Muscle layer of duodenum (tissue), 2 donors: ENCODE measurements around the gene MAST4.

Experiments
- H3K27ac ChIP-seq: one replicate; pipeline ENCODE4 v1.7.0; 2013; ENCODE audit warnings: mild to moderate bottlenecking, low read length
- H3K27me3 ChIP-seq: one replicate; pipeline ENCODE4 v1.7.0; 2013; ENCODE audit warnings: low read depth, mild to moderate bottlenecking, control low read depth, low read length
- H3K36me3 ChIP-seq, 2 donors: one replicate each; pipeline ENCODE4 v1.7.0; 2013; ENCODE audit warnings: low read length in 2 of 2, control low read depth in 1 of 2, mild to moderate bottlenecking in 1 of 2; ENCODE audit not compliant: insufficient read depth in 2 of 2, control insufficient read depth in 1 of 2
- H3K4me1 ChIP-seq, 2 donors: one replicate each; pipeline ENCODE4 v1.7.0; 2013; ENCODE audit warnings: low read length in 2 of 2, mild to moderate bottlenecking in 2 of 2, control low read depth in 1 of 2, moderate library complexity in 1 of 2; ENCODE audit not compliant: insufficient read depth in 2 of 2, control insufficient read depth in 1 of 2
- H3K4me3 ChIP-seq, 2 donors: one replicate each; pipeline ENCODE4 v1.7.0; 2013; ENCODE audit warnings: low read length in 2 of 2, low read depth in 1 of 2, mild to moderate bottlenecking in 1 of 2
- H3K9me3 ChIP-seq, 2 donors: one replicate each; pipeline ENCODE4 v1.7.0; 2013; ENCODE audit warnings: low read length in 2 of 2, control low read depth in 1 of 2, mild to moderate bottlenecking in 1 of 2; ENCODE audit not compliant: control insufficient read depth in 1 of 2
- donor health status: healthy.

Gene MAST4

GRCh38 chr5:66989286-66989685 lies 393.1 kb downstream of the MAST4 start:
- Histone ChIP-seq H3K4me1 (peaks cover 0 to 8% of the 10 kb centered on the region in 2 donors), H3K9me3 (no peaks in the 10 kb centered on the region), H3K4me3 (no peak overlapping the region), H3K27ac (no peak overlapping the region), H3K36me3 (no peaks in the 10 kb centered on the region), H3K27me3 (no peaks in the 10 kb centered on the region)

DNA sequence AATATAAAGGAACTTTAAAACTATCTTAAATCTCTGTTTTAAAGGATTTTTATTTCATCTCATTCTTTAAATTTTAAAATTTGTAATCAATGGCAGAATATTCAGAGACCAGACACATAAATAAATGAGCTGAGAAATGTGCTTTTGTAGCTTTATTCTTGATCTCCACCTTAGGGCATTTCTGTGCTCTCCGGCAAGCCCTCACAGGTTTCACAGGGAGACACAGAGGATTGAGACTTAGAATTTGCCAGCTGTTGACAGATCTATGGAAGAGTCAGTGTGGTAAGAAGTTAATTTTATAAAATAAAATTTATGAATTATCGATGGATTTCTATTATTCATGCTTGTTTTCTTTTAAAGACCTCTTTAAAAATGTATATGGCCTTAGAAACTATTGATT lies 393.6 kb downstream of the MAST4 start:
- no peak overlapping the region for H3K4me3 ChIP-seq
- no peaks in the 10 kb centered on the region for H3K36me3 ChIP-seq
- peaks cover 0 to 8% of the 10 kb centered on the region in 2 donors for H3K4me1 ChIP-seq
- no peak overlapping the region for H3K27ac ChIP-seq
- H3K9me3 ChIP-seq = no peaks in the 10 kb centered on the region
- H3K27me3 ChIP-seq = no peaks in the 10 kb centered on the region

DNA sequence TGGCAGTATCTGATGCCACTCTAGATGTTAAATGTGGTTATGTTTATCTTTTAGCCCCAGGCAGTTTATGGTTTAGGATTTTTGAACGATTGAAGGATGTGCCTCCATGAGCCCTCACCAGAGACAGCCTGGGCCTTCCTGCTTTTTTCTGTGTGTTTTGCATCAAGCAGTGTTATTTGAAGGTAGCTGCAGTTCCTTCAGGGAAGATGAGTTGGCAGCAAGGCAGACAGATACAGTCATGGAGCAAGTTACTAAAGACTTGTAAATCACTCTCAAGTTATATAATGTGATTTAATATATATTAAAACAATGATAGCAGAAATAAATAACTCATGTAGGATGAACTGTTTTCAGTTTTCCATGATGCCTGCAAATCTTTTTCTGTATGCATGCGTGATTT lies 395.6 kb downstream of the MAST4 start:
- Histone ChIP-seq H3K27me3 (no peaks in the 10 kb centered on the region), H3K4me3 (no peak overlapping the region), H3K9me3 (no peaks in the 10 kb centered on the region), H3K27ac (no peak overlapping the region), H3K4me1 (peaks cover 0 to 8% of the 10 kb centered on the region in 2 donors), H3K36me3 (no peaks in the 10 kb centered on the region)

DNA sequence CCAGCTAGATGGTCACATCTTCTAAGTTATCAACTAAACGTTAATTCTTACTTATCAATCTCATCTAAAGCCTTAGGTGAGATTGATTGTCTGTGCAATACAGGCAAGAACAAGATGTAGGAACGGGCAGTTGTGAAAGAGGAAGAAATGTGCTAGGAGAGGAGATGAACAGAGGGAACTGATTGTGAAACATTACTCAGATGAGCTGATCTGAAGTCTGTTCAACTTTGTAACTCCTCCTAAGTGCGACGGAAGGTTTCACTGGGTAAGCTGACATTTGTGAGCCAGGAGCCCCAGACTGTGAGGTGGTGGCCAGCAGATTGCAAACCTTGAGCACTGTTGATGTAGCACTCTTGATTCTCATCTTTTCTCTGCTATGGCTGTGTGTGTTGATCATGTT lies 396.4 kb downstream of the MAST4 start:
- Histone ChIP-seq H3K4me1 (peaks cover 0 to 6% of the 10 kb centered on the region in 2 donors), H3K27ac (no peak overlapping the region), H3K9me3 (no peaks in the 10 kb centered on the region), H3K27me3 (no peaks in the 10 kb centered on the region), H3K36me3 (no peaks in the 10 kb centered on the region), H3K4me3 (no peak overlapping the region)

- Histone ChIP-seq H3K4me1 (no peaks in the 10 kb centered on the region), H3K27ac (no peak overlapping the region), H3K4me3 (no peak overlapping the region), H3K27me3 (no peaks in the 10 kb centered on the region), H3K36me3 (no peaks in the 10 kb centered on the region), H3K9me3 (no peaks in the 10 kb centered on the region)
Observed at GRCh38 chr5:66993448-66993847, 397.3 kb downstream of the MAST4 start.

GRCh38 chr5:66993882-66994281 lies 397.7 kb downstream of the MAST4 start:
- Histone ChIP-seq H3K9me3 (no peaks in the 10 kb centered on the region), H3K36me3 (no peaks in the 10 kb centered on the region), H3K4me1 (no peaks in the 10 kb centered on the region), H3K27me3 (no peaks in the 10 kb centered on the region), H3K27ac (no peak overlapping the region), H3K4me3 (no peak overlapping the region)

- Histone ChIP-seq H3K36me3 (no peaks in the 10 kb centered on the region), H3K27me3 (no peaks in the 10 kb centered on the region)
Observed at GRCh38 chr5:66994790-66995189, 398.6 kb downstream of the MAST4 start.

DNA sequence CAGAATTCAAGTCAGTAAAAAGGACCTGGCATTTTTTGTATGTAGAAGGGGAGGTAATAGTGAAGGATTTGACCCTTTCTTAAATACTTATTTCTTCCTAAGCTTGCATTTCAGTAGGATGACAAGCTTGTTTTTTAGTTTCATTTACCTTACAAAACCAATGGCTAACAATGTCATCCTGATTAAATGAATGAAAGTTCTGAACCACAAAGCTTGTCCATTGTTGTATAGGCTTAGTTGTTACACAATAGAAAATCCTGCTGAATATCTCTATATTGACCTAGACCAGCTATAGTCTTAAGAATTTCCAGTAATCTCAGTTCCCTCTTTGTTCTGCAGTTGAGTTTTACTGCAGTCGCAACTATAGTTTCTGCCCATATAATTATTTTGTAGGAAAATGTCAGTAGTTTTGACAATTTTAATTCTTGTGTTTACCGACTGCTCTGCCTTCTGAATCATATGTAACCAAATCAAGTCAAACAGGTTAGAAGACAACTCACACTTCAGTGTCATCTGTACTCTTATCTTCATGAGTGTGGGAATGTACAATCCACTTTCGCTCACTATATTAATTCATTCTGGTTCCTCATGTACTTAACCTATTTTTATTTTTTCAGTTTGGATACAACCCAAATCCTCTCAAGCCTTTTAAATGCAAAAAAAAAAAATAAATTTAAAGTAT lies 404.7 kb downstream of the MAST4 start:
- no peaks in the 10 kb centered on the region for H3K36me3 ChIP-seq
- H3K4me3 ChIP-seq = no peak overlapping the region
- peaks cover 5 to 11% of the 10 kb centered on the region in 2 donors for H3K4me1 ChIP-seq
- H3K27me3 ChIP-seq = no peaks in the 10 kb centered on the region
- no peaks in the 10 kb centered on the region for H3K9me3 ChIP-seq
- no peak overlapping the region for H3K27ac ChIP-seq

More at GRCh38 chr5:66994790-66995189, 398.6 kb downstream of the MAST4 start:
- H3K4me3 ChIP-seq = no peak overlapping the region
- H3K27ac ChIP-seq = no peak overlapping the region
- H3K9me3 ChIP-seq = no peaks in the 10 kb centered on the region
- no peaks in the 10 kb centered on the region for H3K4me1 ChIP-seq

- peaks cover 5 to 11% of the 10 kb centered on the region in 2 donors for H3K4me1 ChIP-seq
- H3K4me3 ChIP-seq = peak overlapping the region; percentile 70 to 89
- peak overlapping the region; percentile 56 for H3K27ac ChIP-seq
Observed at GRCh38 chr5:67002832-67003684, 406.9 kb downstream of the MAST4 start.

GRCh38 chr5:67003685-67003934 lies 407.4 kb downstream of the MAST4 start:
- Histone ChIP-seq H3K36me3 (no peaks in the 10 kb centered on the region), H3K4me1 (peaks cover 5 to 11% of the 10 kb centered on the region in 2 donors), H3K27ac (peak overlapping the region; percentile 56), H3K4me3 (peak overlapping the region; percentile 70 to 89), H3K27me3 (no peaks in the 10 kb centered on the region), H3K9me3 (no peaks in the 10 kb centered on the region)

More at GRCh38 chr5:67002832-67003684, 406.9 kb downstream of the MAST4 start:
- Histone ChIP-seq H3K36me3 (no peaks in the 10 kb centered on the region), H3K27me3 (no peaks in the 10 kb centered on the region), H3K9me3 (no peaks in the 10 kb centered on the region)

GRCh38 chr5:67003935-67004729 lies 407.9 kb downstream of the MAST4 start:
- Histone ChIP-seq H3K4me3 (peak overlapping the region; percentile 70 to 89), H3K27ac (peak overlapping the region; percentile 95), H3K4me1 (peaks cover 5 to 11% of the 10 kb centered on the region in 2 donors), H3K9me3 (no peaks in the 10 kb centered on the region), H3K36me3 (no peaks in the 10 kb centered on the region), H3K27me3 (no peaks in the 10 kb centered on the region)
